GM18861 (cell line): ENCODE results near the gene GFAP.

ENCODE experiments used
- ATAC-seq: cut with Tn5 transposase; IDR thresholded peaks from one replicate; pipeline ENCODE4 v1.9.1; 2021; ENCODE audit not compliant: unreplicated experiment

GFAP gene

DNA sequence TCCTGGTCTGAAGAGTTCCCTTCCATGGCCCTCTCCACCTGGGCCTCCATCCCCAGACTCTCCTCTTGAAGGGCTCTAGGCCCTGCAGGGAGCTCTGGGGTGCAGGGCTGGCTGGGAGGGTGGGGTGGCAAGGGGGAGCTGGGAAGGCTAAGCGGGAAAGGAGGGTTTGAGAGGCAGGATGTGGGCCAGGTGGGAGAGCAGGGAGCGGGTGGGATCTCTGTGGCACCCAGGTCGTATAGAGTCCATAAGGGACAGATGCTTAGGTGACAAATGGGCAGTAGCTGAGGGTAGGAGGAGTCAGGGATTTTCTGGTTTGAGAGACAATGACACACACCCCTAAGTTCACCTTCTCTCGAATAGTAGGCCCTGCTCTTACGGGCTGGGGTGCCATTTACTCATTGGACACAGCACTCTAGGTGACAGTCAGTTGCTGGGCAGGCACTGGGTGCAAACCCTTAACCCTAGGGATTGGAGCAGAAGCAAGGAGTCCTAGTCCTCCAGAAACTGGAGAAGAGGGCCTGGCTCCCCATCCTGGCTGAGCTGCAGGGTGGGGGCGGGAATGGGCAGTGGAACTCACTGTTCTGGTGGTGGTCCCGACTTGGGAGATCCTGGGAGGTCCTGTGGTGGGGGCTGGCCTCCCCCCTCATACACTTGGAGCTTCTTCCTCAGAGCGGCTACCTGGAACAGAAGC, 16.9 kb upstream of the GFAP start:
- ATAC-seq = no peak

GRCh38 chr17:44931376-44931775, 16.1 kb upstream of the GFAP start:
- ATAC-seq = no peak

DNA sequence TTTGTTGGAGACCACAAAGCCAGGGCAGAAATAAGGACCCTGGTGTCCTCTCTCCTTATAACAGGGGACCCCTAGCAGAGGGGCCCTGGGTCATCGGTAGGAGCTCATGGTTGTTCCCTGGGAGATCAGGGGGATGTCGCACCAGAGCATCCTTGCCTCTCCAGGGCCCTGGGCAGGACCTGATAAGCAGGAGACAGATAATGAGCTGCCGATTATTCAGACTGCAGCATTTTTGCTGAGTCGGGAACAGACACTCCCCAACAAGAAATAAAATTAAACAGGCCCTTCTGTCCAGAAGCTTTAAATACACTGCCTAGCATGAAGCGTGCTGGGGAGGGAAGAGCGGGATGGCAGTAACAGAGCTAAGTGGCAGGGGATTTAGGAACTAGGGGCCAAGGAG, 15.4 kb upstream of the GFAP start:
- no peak for ATAC-seq

GRCh38 chr17:44928950-44929720, 13.8 kb upstream of the GFAP start:
- ATAC-seq = no peak

GRCh38 chr17:44928136-44928535, 12.8 kb upstream of the GFAP start:
- ATAC-seq = no peak

GRCh38 chr17:44927696-44928095, 12.4 kb upstream of the GFAP start:
- ATAC-seq = no peak

GRCh38 chr17:44926821-44927525, 11.7 kb upstream of the GFAP start:
- no peak for ATAC-seq

GRCh38 chr17:44925731-44926697, 10.7 kb upstream of the GFAP start:
- no peak for ATAC-seq

DNA sequence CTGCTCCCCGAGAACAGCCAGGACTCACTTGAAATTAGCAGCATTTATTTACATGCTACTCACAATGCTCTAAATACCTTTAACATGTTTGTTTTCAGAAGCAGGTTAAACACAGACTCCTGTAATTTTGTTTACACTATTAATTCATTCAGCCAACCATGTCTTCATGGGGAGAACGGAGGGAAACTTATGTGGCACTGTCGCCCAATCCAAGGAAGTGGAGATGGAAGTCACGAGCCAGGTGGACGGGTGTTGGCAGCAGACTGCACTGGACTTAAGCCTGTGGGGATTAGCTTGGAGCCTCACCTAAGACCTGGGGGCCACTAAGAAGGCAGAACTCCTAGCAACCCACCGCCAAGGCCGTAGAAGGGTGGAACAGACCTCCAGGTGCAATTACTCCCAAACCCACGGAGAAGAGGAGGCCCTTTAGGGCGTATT, 8.8 kb upstream of the GFAP start:
- ATAC-seq = no peak

DNA sequence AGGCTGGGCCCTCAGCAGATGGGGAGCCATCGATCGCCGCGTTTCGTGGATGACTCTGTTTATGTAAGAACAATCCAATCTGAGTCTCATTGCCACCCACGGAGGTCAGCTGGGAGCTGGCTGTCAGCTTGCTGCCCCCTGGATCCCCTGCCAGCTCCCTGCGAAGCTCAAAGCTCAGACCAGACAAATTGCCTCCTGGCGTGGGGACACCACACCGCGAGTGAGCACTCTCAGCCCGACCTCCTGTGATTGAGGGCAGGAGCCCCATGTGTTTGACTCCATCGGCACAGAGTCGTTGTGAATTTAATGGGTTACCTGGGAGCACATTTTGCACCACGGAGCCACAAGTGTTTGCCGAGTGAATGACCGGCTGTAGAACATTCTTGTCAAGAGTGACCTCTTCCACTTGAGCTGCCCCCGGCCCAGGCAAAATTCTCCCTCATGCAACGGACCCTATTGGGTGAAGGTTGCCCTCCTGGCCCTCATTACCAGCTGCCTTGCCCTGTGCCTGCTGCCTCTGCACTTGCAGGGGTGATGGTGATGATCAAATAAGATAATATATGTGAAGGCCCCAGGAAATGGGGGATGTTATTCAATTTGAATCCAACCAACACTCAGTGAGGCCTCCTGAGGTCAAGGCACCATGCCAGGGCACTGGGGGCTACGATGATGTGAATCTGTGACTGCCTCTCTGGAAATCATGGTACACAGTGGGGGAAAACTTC, 7.6 kb upstream of the GFAP start:
- no peak for ATAC-seq

DNA sequence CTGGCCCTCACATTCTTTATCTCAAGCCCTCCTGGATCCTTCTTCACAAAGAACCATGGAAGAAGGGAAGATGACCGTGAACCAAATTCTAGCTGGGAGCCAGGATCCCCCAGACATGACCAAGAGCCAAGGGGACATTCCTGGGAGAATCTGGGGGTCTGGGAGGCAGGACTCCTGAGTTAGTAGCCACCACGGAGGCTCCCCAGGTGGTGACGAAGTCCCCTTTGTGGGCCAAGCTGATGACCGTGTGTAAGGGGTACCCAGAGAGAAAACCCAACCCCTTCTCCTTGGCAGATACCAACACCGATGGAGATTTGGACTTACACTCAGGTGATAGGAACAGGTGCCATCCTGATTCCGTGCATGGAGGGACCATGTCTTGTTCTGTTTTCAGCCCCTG, 6.8 kb upstream of the GFAP start:
- ATAC-seq = no peak

GRCh38 chr17:44921122-44921882, 6.0 kb upstream of the GFAP start:
- ATAC-seq = no peak

DNA sequence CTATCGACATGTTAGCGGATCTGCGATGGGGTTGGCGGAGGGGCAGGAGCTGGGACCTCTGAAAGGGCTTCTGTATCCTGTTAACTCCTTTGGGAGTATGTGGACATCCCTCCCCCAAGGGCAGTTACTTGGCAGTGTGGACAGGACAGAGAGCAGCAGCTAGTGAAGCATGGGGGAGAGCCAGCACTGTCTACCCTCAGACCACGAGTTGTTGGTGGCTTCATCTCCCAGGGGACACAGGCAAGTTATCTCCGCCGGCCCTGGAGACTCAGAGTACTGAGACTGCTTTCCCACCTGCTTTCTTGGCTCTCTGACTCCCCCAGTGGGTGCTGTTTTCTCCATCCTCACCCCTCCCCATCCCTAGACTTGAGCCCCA, 5.3 kb upstream of the GFAP start:
- no peak for ATAC-seq

DNA sequence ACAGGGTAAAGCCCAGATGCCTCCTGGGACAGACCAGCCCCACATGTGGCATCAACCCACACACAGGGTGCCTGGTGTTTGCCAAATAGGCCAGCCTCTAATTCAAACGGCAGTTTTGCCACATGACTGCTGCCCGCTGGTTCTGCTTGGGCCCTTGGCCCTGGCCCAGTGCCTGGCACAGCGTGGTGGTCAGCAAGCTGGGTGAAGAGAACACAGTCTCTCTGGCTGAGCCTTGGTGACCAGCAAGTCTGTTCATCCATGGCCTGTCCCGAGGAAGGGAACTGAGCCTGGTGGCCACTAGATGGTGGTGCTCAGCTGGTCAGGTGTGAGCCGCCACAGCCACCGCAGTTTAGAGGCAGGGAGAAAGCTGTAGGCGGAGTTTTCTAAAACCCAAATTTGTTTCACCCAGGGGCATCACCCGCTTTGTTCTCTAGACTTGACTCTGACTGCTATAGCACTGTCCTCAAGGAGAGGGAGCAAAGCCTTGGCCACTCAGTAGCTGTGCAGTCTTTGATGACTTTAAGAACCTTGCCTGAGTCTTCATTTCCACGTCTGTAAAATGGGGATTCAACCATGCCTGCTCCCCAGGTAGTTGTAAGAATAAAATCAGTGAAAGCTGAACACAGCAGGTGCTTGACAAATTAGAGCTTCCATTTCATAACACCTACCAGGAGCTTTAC, 4.7 kb upstream of the GFAP start:
- ATAC-seq = peak; percentile 76

DNA sequence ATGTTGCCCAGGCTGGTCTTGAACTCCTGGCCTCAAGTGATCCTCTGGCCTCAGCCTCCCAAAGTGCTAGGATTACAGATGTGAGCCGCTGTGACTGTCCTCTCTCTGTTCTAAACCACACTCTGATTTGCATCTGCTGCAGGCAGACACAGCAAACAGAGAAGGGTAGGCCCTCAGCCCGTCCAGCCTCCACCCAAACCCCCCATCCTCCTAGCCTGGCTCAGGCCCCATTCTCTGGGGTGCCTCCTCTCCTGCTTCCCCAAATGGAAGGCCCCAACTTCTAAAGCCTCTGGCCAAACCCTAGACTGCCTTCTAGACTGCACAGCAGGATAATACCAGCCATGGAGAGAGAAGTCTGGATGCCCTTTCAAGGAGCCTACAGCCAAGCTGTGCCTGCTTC, 4.1 kb upstream of the GFAP start:
- ATAC-seq = no peak

DNA sequence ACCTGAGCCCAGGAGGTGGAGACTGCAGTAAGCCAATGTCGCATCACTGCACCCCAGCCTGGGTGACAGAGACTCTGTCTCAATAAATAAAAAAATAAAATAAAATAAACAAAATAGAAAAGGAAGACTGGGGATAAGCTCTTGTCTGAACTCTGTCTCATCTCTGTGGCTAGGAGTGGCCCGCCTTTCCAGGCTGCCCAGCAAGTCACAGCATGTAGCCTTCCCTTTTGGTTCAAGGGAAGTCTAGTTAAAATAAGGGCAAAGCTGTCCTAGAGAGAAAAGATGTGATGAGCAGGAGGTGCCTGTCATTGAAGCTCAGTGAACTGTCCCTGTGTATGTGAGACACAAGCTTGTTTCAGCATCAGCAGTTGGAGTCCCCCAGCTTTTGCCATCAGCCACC, 2.7 kb upstream of the GFAP start:
- ATAC-seq = no peak

DNA sequence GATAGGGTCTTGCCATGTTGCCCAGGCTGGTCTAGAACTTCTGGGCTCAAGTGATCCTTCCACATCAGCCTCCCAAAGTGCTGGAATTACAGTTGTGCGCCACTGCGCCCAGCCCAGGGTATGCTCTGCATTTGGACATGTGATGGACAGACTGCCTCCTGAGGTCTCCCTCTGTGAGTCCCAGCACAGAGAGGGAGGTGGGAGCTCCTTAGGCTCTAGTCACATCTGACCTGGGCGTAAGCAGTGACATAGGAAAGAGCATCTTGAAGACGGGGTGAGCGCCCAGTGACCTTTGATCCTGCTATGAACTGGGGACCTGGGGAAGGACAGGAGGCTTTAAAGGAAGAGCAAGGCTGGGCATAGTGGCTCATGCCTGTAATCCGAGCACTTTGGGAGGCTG, 2.2 kb upstream of the GFAP start:
- no peak for ATAC-seq

- ATAC-seq = no peak
Measured at GRCh38 chr17:44916781-44917241, 1.5 kb upstream of the GFAP start.
